Epidermal melanocyte (primary cell): ENCODE measurements around the gene EPB41L2.
"Not testable (repeated sequence)": the region's sequence is repeated elsewhere in the genome, so short reads cannot be mapped to it uniquely, and the experiment has no call there.

Source experiments
- DNase-seq: peaks from one replicate; pipeline ENCODE4 v3.0.0; 2011; ENCODE audit warnings: low spot score; ENCODE audit not compliant: insufficient read length

EPB41L2 gene

DNA sequence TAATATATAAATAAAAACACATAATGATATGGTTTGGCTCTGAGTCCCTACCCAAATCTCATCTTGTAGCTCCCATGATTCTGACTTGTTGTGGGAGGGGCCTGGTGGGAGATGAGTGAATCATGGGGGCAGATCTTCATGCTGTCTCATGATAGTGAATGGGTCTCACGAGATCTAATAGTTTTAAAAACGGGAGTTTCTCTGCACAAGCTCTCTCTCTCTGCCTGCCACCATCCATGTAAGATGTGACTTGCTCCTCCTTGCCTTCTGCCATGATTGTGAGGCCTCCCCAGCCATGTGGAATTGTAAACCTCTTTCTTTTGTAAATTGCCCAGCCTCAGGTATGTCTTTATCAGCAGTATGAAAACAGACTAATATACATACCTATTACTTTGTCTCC, 147.4 kb downstream of the EPB41L2 start:
- not testable (repeated sequence) for DNase-seq

DNA sequence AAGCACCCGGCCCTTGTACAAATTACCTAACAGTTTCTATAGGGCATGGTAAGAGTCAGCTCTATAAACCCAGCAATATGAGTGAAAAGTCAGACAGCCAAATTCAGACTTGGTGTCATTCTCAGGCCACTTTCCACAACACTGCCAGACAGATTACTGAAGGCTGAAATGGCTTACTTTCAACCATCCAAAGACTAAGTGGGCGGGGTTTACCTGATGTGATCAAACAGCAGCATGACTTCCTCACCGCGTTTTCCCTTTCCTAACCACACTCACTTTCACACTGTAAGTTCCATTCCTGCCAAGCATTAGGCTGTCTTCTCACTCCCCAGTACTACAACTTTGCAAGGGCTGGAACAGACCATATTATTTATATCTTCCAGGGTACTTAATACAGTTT, 149.9 kb downstream of the EPB41L2 start:
- no peak for DNase-seq

- DNase-seq, result no peak
These were observed 150.6 kb downstream of the EPB41L2 start for GRCh38 chr6:130912434-130912833.

- DNase-seq, result no peak
These were observed 154.1 kb downstream of the EPB41L2 start for GRCh38 chr6:130908958-130909357.

- no peak for DNase-seq
These were observed 154.9 kb downstream of the EPB41L2 start for GRCh38 chr6:130908188-130908587.

DNA sequence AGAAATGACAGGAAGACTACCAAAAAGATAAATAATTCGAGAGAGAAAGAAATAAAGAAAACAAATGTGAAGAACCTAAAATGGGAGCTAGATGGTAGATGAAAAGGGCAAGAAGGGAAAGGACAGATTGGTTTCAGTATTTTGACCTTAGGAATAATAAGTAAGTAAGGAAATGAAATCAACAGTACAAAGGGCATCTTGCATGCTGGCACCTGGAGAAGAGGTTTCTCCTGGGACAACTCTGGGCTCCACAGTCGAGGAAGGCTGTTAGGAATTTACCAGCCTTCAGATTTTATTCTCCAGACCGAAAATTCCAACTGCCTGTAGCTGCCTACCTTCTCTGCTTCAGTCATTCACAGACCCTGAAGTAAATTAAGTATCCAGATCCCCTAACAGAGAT, 155.4 kb downstream of the EPB41L2 start:
- no peak for DNase-seq

- no peak for DNase-seq
These were observed 156.2 kb downstream of the EPB41L2 start for GRCh38 chr6:130906736-130907381.

- no peak for DNase-seq
These were observed 159.4 kb downstream of the EPB41L2 start for GRCh38 chr6:130903602-130904001.

GRCh38 chr6:130903007-130903406, 160.0 kb downstream of the EPB41L2 start:
- DNase-seq, result no peak

GRCh38 chr6:130900913-130901312, 162.1 kb downstream of the EPB41L2 start:
- DNase-seq, result no peak

- DNase-seq, result no peak
These were observed 166.8 kb downstream of the EPB41L2 start for GRCh38 chr6:130896249-130896648.

GRCh38 chr6:130895516-130895915, 167.5 kb downstream of the EPB41L2 start:
- no peak for DNase-seq

- DNase-seq, result no peak
These were observed 169.3 kb downstream of the EPB41L2 start for GRCh38 chr6:130893766-130894165.

DNA sequence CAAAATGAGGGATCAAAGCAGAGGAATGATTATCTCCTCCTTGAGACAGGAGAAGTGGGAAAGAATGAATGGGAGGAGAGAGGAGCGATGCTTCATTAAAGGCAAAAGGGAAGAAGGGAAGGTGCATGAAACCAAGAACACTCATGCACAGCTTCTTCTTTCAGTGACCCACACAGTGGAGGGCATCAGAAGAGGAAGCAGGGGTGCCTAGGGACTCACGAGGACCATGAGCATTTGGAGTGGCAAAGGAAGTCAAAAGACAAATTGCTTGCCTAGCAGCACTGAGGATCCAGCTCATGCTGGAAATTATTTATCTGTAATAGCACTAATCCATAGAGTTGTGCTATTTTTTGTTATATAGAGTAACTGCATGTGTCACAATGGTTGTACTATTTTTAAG, 169.8 kb downstream of the EPB41L2 start:
- DNase-seq, result no peak

- no peak for DNase-seq
These were observed 172.5 kb downstream of the EPB41L2 start for GRCh38 chr6:130890521-130890971.

DNA sequence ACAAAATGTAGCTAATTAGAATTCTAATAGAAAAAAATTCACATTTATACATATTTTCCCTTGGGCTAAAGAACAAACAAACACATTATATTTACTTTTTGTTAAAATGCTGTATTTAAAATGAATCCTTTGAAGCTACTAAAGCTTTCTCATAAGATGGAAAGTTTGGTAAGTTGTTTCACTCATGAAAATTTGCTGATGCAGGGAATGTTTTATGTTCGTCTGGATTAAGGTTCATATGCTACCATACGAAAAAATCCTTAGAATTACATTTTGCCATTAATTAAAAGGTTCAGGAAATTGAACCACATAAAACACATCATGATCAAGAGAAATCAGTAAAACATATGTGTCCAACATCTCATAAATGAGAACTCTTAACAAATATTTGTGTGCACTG, 173.6 kb downstream of the EPB41L2 start:
- no peak for DNase-seq

DNA sequence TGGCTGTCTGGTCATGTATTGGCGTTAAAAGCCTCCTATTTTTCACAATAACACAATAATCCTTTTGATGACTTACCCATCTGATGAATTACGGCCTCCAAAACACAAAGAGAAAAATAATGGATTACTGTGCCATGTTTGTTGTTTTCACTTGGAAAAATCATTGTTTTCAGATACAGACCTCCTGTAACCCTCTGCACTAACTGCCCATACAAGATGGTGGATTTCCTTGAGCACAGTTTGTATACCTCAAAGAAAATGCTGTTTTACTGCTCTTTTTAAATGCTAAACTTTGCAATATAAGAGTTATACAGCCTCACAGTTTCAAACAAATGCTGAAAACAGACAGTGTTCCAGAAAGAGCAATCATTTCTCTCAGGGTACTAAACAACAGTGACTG, 174.8 kb downstream of the EPB41L2 start:
- no peak for DNase-seq

DNA sequence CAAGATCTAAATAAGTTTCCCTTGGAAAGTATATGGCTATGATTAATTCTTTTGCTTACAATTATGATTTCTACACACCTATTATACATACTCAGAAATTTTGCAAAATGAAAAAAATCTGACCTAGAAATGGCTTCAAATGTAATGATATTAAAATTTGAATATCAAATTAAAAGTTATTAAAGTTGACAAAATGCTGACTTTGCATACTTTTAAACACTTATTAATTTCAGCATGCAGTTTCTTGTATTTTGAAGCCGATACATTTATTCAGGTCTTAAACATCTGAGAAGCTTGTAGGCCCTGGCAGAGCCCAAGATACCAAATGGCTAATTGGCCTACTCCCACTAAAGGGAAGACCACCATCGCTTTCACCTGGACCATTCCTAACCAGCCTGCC, 176.1 kb downstream of the EPB41L2 start:
- DNase-seq, result no peak

DNA sequence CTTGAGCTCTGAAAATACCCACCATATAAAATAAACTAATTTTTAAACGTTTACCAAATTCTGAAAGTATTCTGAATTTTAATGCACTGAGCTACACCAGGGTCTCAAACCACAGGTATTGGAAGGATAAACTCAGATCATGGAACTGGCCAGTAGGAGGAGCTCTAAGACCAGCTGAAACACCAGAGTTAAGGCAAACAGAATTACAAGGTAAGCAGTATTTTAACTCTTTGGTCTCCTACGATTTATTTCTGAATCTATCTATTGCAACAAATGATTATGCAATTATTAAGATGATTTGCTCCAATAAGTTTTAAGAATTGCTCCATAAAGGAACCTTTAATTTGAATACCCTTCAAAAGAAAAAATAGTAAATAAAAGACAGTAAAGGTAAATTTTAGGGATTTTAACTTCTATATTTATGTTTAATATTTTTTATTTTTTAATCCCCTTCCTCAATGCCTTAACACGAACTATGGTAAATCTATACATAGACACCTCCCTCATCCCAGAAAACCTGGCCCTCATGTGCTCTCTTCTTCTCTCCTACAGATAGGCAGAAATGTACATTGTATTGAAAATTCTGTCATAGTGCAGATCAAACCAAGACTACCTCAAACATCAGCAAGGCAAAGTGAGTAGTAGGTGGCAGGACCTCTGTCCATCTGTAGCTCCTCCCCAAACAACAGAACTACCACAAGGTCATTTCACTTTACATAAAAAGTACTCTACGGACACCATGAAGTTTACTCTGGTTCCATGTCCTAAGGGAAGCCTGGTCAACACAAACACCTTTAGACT, 177.5 kb downstream of the EPB41L2 start:
- DNase-seq, result peak; percentile 19

- DNase-seq, result no peak
These were observed 180.7 kb downstream of the EPB41L2 start for GRCh38 chr6:130882370-130882769.

DNA sequence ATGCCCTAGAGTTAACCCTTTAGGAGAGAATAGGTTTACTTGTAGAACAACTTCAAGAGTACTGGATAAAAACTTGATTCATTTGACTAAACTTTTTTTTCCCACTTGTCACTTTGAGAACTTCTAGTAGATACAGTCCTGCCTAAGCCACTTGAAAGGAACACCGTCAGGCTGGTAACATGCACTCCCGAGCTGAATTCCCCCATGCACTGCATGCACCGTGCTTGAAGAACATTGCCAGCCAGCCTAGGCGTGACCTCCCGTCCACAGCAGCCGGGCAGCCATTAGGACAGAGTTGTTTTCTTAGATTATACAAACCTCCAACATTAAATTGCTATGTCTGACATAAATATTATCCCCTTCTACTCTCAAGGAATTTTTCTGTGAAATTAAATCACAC, 183.2 kb downstream of the EPB41L2 start:
- DNase-seq, result no peak

DNA sequence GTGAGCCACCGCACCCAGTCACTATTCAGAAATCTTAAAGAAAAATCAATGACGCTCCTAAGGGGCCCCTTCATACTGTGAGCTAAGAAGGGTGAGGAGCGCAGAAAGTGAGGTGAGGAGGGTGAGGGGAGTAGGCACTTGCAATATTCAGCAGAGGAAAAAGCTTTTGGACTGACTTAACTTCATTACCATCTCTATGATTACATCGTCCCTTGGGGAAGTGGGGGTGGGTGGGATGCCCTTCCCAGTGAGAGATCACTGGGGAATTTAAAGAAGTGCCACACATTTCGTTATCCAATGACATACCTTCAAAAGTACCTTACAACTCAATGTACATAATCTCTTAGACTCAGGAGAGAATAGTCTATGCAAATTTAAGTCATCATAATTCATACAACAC, 189.3 kb downstream of the EPB41L2 start:
- DNase-seq, result no peak
